ENCODE measurements around the gene RAD51B.
A peak's percentile ranks its signal among the peaks of the same experiment; 100 is the strongest.
"Not testable (repeated sequence)": the region's sequence is repeated elsewhere in the genome, so short reads cannot be mapped to it uniquely, and the experiment has no call there.

Gene RAD51B

DNA sequence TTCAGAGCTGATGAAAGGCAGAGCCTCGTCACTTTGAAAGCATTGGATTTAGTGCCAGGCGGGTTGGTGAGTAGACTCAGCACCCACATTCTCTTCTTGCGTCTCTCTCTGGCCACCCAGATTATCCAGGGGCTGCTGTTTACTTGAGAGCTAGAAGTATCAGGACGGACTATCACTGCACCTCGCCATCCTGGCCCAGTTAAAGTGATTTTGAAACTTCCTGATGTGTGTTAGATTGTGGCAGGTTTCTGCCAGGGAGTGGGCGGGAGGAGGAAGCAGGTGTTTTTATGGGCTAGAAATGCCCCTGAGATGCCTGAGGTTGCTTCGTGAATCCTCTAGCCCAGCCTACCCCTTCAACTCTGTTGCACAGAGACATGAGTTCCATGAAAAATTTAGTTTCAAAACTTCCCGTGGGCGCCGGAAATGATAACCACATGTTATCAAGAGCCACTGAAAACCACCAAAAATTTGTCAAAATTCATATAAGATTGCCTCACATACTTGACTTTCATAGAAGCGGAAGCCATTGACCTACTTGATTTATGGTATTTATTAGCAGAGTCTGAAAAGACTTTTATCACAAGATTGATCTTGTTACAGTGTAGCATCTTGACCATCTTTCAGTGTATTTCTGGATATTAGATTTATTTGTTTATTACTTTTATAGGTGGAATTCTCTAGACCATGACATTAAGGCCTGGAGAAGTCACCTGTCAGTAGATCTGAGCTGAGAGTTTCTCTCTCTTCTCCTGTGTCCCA, 466.0 kb downstream of the RAD51B start:
- no peak for DNase-seq

DNA sequence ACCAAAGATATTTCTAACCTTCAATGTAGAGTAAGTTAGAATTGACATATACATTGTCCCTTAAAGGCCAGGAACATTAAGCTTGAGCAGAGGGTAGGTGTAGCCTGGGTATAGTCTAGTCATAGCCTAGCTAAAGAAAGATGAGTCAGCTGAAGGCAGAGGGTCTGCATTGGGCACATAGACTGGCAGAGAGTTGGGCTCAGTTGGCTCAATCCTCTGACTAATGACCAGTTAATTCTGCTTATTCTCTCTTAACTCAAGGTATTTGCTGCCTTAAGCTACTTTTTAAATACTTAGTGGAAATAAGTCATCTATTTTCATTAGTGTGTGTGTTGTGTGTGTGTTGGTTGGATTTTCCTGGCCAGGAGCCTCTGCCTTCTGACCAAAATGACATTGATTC, 467.1 kb downstream of the RAD51B start:
- no peak for DNase-seq

DNA sequence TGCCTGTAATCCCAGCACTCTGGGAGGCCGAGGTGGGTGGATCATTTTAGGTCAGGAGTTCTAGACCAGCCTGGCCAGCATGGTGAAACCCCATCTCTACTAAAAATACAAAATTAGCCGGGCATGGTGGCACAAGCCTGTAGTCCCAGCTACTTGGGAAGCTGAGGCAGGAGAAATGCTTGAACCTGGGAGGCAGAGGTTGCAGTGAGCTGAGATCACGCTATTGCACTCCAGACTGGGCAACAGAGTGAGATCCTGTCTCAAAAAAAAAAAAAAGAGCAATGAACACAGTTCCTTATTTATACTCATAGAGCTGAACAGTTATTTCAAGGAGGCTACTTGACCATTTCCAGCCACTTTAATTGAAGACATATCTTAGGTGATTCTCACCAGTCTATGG, 469.9 kb downstream of the RAD51B start:
- DNase-seq, result not testable (repeated sequence)

DNA sequence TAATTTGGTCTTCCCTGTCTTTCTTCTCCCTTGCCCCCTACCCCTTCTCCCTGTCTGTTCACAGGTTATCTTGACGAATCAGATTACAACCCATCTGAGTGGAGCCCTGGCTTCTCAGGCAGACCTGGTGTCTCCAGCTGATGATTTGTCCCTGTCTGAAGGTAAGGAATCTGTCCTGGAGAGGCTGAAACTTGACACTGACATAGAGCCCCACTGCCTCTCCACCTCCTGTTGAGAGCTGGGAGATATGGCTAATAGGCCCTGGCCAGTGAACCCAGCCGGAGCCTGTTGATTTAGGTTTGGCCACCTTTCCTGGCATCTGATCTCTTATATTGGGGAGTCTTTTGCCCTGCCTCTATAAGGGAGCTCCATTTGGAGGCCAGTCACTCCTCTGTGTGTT, 472.2 kb downstream of the RAD51B start:
- no peak for DNase-seq

DNA sequence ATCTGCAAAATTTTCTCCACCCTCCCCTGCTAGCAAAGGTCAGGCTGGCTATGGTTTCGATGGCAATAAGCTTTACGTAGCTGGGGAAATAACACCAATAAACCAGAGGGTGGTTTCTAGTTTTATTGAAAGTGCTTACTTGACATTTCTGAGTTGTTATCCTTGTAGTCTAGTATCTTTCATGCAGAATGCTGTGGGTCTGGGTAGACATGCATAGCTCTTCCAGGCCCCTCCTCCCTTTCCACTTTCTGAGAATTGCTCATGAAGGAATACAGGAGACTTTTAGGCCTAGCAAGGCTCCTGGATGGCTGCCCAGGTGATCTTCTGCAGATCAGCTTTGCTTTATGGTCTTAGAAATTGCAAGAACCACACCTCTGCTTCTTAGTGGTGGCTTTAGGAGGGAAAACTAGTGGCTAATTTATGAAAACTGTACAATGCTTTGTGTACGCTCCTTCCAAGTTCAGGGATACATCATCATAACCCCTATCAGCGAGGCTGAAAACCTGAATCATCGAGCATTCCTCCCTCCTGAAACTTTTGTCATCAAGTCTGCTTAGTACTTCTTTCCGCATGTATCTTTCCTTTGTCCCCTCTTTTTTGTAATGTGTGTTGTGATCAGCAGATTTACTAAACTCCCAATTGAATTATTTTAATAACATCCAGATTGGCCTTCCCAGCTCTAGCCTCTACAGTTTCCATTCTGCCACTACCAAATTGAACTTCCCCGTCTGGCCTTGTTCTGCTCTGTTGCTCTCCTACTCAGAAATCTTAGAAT, 473.0 kb downstream of the RAD51B start:
- no peak for DNase-seq

DNA sequence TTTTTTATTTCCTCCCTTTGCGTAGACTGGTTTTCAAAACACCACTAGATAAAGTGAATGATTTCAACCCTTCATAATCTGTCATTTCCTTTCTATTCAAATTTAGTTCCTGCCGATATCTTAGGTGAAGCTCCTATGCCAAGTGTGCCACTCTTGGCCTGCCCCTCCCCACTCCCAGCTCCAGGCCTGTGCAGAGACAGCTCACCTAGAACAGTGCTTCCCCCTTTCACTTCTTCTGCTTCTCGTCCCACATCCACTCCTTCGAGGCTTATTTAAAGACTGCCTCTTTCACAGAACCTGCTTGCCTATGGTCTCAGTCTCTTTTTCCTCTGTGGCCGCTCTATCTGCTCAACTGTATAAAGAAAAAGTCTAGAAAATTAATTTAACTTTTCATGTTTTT, 473.8 kb downstream of the RAD51B start:
- no peak for DNase-seq

DNA sequence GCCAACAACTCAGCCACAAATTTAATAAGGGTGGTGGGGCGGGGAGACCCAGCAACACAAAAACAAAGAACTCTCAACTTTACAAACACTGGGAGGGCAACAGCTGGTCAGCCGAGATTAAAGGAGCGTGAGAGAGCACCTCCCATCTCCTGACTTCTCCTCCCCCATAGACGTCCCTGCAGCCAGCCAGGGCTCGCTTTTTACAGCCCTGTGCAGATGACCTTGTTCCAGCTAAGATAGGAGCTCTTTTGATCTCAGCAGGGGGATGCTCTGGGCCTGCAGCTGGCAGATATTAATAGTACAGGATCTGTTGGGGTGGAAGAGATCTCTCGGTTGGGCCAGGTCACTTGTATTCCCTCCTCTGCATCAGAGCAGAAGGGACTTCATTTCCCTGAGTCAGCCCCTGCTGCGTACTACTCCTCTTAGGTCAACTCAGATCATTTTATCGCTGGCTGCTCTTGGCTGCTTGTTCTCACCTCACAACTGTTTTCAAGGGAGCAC, 475.8 kb downstream of the RAD51B start:
- DNase-seq, result no peak

DNA sequence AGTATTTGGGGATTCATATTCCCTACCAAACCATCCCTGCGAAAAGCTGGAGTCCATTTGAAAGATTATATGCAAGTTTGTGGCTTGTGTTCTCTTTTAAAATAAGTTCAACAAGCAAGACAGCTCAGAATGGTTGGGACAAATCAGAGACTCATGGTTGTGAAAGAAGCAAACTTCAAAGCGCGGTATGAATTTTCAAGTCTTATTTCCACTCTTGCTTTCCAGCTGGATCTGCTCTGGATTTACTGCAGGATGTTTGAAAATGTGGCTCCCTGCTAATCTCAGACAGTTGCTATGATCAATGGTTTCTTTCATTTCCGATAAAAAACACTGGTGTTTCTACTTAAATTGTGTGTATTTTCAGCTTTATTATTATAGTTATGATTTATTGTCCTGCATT, 477.5 kb downstream of the RAD51B start:
- DNase-seq, result no peak

DNA sequence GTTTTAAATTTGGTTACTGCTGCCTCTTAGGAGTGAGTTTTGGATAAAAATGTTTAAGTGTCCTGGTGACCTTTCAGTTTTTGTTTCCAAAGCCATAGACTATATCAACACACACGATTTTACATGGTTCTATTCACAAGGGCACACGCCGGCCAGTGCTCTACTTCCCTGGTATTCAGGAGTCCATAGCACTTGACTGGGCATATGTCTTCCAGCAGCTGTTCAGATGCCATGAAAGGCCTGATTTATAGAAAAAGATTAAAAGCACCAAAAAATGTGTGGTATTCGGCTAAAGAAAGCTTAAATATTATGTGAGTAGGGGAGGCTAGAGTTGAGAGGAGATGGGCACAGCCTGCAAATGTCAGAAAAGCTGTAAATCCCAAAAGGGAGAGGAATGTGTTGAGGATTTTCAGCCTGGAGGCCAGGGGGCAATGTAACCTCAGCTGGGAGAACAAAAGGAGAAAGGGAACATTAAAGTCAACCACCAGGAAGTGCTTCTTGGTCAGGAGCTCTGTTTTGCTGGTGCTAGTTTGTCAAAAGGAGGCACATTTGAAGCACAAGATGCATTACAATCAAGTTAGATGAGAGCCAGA, 478.4 kb downstream of the RAD51B start:
- no peak for DNase-seq

DNA sequence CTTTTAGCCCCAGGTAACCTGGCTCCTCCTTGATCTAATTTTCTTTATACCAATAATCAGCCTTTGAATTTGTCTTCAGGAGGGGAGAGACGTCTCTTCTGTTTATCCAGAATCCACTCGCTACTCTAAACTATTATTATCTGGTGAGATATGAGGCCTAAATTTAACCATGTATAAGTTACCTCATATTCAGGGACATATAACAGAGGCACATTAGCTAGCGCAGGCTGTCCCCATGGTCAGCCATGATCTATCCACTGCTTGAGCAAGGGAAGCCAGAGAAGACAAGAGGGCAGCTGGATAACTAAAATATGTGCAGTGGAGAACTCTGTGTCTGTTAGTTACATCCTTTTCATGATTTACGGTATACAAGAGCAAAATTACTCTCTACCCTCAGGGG, 481.0 kb downstream of the RAD51B start:
- no peak for DNase-seq

DNA sequence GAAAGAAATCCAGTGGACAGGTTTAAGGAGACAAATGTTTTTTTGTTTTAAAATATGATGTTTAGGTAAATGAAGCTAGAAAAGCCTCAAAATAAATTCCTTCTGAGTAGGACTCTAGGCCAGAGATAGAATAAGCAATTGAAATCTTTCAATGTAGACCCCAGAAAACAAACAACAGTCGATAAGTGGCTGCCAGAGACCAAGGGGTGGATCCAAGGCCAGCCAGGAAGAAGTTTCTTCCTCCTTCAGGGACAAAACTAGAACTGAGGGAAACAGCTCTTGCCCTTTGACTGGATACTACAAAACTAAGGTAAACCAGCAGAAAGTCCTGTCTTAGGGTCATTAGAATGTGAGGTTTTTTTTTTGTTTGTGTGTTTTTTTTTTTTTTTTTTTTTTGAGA, 481.6 kb downstream of the RAD51B start:
- DNase-seq, result no peak

DNA sequence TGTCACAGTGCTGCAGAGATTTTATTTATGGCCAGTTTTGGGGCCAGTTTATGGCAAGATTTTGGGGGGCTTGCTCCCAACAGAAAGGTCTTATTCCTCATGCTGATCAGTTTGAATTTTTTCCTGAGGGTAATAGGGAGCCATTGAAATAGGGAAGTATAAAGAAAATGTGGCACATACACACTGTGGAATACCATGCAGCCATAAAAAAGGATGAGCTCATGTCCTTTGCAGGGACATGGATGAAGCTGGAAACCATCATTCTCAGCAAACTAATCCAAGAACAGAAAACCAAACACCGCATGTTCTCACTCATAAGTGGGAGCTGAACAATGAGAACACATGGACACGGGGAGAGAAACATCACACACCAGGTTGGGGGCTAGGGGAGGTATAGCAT, 483.4 kb downstream of the RAD51B start:
- not testable (repeated sequence) for DNase-seq

DNA sequence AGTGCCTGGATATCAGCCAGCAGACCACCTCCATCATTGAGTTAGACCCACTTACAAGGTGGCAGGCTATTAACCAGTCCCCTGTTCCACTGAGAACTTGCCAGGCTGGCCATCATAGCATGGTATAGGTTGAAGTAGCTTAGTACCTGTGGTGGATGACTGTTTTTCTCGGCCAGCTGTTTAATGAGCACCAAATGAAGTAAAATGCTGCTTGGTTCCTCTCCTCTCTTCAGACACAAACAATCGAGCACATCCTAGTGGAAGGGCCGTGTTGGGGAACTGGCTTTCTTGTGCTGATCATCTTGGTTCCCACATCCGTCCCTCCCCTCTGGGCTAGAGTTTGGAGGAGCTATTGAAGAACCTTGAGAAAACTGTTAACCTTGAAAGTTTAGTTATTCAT, 486.2 kb downstream of the RAD51B start:
- DNase-seq, result no peak

DNA sequence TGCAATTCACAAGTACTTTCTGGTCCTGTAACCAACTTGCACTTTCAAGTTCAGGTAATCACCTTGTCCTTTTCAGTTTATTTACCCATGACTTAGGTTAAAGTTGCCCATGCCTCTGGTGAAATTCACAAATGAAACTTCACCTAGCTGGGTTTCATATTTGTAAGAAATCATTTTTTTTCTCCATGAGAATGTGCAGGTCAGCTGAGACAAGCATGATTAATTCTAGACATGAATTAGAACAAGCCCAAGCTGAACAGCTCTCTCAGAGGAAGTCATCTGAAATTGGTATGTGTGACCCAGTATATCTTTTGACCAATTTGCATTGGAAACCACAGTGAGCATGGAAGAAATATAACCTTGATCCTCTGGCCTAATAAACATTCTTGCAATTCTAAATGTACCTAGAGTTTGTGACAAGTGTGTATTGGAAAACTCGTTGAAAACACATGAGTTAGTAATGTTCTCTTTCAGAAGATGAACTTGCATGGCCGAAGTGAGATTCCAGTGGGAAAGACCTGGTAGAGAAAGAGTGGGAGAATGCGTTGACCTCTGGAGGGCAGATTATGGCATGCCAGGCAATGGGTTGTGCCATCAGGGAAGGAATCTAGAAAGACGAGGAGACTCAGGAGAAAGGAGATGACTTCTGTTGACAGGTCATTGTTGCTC, 486.8 kb downstream of the RAD51B start:
- DNase-seq, result no peak

DNA sequence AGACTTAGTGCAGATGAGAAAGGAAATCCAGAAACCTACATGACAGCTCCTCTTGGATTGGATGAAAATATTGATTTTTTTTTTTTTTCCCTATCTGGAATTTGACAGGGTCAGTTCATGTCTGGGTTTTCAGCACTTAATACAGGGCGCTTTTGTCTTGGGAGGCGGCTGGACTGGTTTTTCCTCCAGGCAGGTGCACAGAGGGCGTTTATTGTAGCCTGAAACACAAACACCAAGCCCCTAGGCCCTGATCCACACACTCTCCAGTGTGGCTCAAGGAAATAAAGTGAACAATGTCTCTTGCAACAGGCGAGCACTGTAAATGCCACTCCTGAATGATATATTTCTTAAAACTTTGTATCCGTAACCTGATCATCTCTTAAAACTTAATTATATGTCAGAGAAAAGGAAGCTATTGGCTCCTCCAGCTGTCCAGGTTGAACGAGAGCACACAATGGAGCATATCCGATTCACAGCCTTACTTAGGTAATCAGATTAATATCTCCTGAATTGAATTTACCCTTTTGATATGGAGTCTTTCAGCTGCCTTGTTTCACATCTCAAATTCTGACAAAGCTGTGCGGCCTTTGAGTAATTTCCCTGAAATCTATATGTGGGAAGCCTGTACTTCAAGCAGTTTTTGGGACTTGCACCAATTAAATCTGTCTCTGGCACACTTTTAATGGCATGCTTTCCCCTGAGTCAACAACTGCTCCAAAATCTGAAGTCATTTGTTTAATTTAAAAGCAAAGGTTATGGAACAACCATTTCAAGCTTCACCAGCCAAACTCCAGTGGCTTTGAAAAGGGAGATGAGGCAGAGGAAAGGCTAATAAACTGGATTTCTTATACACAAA, 487.6 kb downstream of the RAD51B start:
- DNase-seq, result peak; percentile 19

DNA sequence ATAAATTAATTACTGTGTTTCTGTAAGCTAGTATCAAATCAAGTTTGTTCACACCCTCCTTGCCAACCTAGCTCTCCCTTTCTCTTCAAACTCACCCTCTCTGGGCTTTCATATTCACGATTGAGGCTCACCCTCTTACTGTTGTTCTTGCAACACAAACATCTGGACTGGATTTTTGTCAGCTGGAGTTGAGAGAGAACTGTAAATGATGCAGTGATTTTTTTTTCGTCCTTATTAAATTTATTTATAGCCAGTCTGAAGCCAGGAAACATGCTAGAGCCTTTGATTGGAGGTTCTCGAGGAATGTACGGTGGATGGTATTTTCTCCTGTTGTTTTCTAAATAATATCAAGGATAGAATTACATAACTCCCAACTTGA, 488.2 kb downstream of the RAD51B start:
- DNase-seq, result no peak

DNA sequence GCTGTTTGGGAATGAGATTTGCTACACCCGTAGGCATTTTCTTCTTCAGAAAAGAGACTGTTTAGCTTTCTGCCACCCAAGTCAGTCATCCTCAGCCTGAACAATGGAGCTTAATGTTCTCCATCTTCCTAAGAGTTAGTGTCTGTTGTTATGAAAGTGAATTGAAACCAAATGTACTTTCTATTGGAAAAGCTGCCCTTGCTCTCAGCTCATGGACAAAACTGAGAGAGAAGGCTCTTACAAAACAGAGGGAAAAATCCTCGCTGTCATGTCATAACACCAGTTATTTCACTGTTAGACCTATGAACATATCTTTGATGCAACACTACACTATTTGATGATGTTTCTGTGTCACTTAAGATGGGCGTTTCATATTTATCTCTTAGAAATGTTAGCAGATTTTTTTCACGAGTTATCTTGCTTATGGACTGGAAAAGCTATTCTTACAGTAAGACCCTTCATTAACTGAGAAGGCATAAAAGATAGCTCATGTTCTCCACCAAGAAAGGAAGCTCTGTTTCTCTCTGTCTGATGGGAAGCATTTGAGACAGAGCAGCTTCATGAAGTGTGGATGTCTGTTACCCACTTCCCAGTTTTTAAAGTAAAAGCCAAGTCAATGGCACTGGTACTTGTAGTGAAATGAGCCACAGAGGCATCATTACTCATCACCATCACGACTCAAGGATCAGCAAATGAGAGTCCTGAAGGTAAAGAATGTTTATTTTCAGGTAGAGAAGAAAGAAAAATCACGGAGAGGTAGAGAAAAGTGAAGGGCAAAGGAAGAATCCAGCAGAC, 489.3 kb downstream of the RAD51B start:
- DNase-seq, result no peak

DNA sequence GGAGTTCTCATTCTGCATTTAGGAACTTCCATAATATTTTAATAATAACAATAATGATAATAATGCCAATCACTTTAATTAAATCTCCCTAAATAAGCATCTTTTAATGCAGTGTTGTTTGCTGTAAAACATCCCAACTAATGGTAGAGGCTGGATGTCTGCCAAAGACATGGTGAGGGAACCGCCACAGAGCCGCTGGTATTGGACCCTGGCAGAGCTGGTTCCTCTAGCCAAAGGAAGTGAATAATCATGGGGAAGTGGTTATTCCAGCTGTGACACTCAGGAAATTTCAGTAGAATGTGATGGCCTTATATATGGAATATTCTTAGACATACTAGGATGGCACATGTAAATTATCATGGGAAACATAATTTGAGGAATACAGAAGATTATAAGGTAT, 490.0 kb downstream of the RAD51B start:
- peak; percentile 4 for DNase-seq

DNA sequence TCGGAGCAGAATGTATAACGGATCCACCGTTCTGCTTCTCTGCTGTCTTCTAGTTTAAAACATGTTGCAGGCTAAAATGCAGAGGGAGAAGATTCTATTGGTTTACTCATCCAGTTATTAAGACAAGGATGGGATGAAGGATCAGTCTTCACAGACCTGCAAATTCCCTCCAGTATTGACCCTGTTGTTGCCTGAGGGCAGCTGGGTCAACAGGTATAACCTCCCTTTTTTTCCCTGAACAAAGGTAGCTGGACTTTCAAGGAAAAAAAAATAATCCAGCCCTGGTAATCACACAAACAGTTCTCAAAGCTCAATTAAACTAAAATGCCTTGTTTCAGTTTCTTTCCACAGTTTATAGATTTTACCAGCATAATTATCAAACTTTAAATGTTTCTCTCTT, 492.7 kb downstream of the RAD51B start:
- DNase-seq, result no peak

DNA sequence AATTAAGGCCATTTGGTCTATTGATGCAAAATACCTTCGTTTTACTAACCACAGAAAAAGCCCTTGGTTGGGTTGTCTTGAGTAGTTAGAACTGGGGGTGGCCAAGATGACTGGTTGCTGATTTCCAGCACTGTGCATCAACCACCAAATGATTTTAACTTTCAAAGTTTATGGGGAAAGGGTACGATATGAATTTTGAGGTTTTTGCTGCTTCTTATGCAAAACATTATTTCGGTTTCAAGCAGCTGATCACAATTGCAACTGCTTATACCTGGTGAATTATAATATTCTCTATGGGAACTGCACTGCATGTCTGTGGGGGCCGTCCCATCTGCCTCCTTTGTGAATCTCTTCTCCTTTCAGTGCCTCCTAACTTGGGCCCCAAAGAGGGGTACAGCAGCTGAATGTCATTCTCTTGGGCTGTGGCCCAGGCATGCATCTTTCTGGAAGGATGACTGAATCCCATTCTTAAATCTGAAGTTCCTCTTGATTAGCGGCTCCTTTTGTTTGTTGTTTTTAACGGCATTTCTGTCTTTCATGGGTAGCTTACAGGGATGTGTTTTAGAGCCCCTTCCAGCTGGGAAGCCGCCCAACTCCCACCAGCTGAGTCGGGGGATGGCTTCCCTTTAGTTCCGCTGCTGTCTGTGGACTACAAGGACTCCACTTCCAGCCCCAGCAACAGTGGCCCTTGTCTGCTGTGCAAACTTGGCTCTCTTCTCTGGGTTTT, 493.5 kb downstream of the RAD51B start:
- DNase-seq, result no peak

DNA sequence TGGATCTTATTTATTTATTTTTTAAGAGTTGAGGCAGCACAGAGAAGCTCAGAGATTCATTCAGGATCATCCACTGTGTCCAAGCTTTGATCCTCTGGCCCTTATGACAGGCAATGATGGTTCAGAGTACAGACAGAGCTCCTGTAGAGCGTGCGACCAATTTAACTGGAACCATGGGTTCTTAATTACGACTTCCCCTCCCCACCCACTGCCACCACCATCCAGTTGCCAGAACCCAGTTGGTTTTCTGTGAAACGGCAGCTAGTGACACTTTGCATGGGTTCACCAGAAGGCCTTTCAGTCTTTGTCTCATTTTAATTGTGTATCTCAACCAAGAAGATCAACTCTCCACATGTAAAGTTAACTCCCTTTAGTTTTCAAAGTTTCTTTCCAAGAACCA, 495.1 kb downstream of the RAD51B start:
- no peak for DNase-seq
